GM12878 (cell line): Measurements from ENCODE around the gene SIAH2.

ENCODE experiments used
- CBX3 ChIP-seq: fragments of 200-600 bp; sonication (generic); IDR thresholded peaks from 2 replicates; pipeline ENCODE4 v1.6.1; 2016; ENCODE audit warnings: low read depth, borderline replicate concordance
- CTCF ChIP-seq, 3 experiments: IDR thresholded peaks in 2 of 3; conservative IDR thresholded peaks in 1 of 3; 2 replicates each; pipeline ENCODE4 v1.5.1; 2011; ENCODE audit warnings: low read depth in 3 of 3, low read length in 3 of 3, mild to moderate bottlenecking in 3 of 3, control low read depth in 2 of 3, moderate library complexity in 2 of 3, inconsistent platforms in 1 of 3, mixed read lengths in 1 of 3; ENCODE audit not compliant: control insufficient read depth in 2 of 3, insufficient read depth in 1 of 3; ENCODE audit errors: extremely low read depth in 1 of 3
- DPF2 ChIP-seq: fragments of 450-650 bp; IDR thresholded peaks from 2 replicates; pipeline ENCODE4 v1.6.1; 2017; ENCODE audit warnings: mild to moderate bottlenecking
- EGR1 ChIP-seq, 2 experiments: IDR thresholded peaks; 1 replicate in 1 of 2; 2 replicates in 1 of 2; pipeline ENCODE4 v1.6.1; 2011 to 2012; ENCODE audit warnings: low read depth in 2 of 2, low read length in 2 of 2, borderline replicate concordance in 1 of 2, mild to moderate bottlenecking in 1 of 2, moderate library complexity in 1 of 2
- EP300 ChIP-seq, 2 experiments: fragments of 150-350 bp in 1 of 2; IDR thresholded peaks; 2 replicates each; pipeline ENCODE4 v1.6.1; 2011 to 2012; ENCODE audit warnings: low read depth in 2 of 2, low read length in 2 of 2, borderline replicate concordance in 1 of 2, improper control_type of control experiment in 1 of 2, inconsistent platforms in 1 of 2; ENCODE audit not compliant: control insufficient read depth in 1 of 2
- JUNB ChIP-seq: IDR thresholded peaks from 2 replicates; pipeline ENCODE4 v1.6.1; 2016; ENCODE audit warnings: antibody characterized with exemption, mild to moderate bottlenecking
- KDM1A ChIP-seq: fragments of 200-600 bp; sonication (generic); IDR thresholded peaks from 2 replicates; pipeline ENCODE4 v1.6.1; 2016; ENCODE audit warnings: borderline replicate concordance
- PKNOX1 ChIP-seq: fragments of 450-650 bp; IDR thresholded peaks from 2 replicates; pipeline ENCODE4 v1.6.1; 2016; ENCODE audit warnings: mild to moderate bottlenecking
- PML ChIP-seq: IDR thresholded peaks from 2 replicates; pipeline ENCODE4 v1.6.1; 2012; ENCODE audit warnings: low read length, inconsistent platforms
- POLR2AphosphoS5 ChIP-seq: IDR thresholded peaks from 2 replicates; pipeline ENCODE4 v1.6.1; 2011; ENCODE audit warnings: mild to moderate bottlenecking, low read length, inconsistent platforms
- RAD21 ChIP-seq: IDR thresholded peaks from 2 replicates; pipeline ENCODE4 v1.6.1; 2011; ENCODE audit warnings: mild to moderate bottlenecking, low read depth, low read length, moderate library complexity; ENCODE audit not compliant: insufficient read depth
- TARDBP ChIP-seq: IDR thresholded peaks from 2 replicates; pipeline ENCODE4 v1.6.1; 2016; ENCODE audit warnings: borderline replicate concordance
- TCF7 ChIP-seq: IDR thresholded peaks from 2 replicates; pipeline ENCODE4 v1.6.1; 2014; ENCODE audit warnings: antibody characterized with exemption, borderline replicate concordance

GRCh38 chr3:150761831-150762661, 923 bp downstream of the SIAH2 start:
- TF ChIP-seq EP300 (IDR thresholded peaks at IDR 0.05; ENCODE audit: borderline replicate concordance in 1 of 2, control insufficient read depth in 1 of 2, low read depth in 2 of 2, low read length in 2 of 2) (no peak), EGR1 (IDR thresholded peaks at IDR 0.05; ENCODE audit: borderline replicate concordance in 1 of 2, low read depth in 2 of 2, low read length in 2 of 2) (no peak), CTCF (IDR thresholded peaks at IDR 0.05 in 2 of 3, conservative IDR thresholded peaks at IDR 0.05 in 1 of 3; ENCODE audit: control insufficient read depth in 2 of 3, extremely low read depth in 1 of 3, insufficient read depth in 1 of 3, low read depth in 3 of 3, low read length in 3 of 3) (no peak), PML (no peak), JUNB (no peak), KDM1A (no peak), CBX3 (no peak), DPF2 (no peak), POLR2AphosphoS5 (no peak), PKNOX1 (no peak), TCF7 (no peak), TARDBP (no peak), RAD21 (no peak)
